AG04450 (cell line): Measurements from ENCODE around the gene NAV3. TPM values are rescaled to one million over a fixed set of nuclear protein-coding genes. Genes with fewer than 3 reads are reported as not detected.

Experiments used
- CTCF ChIA-PET: fragments of 300-600, 350-600 bp; formaldehyde crosslinking; extraction: SDS; loops from one replicate; lab custom pipeline; 2022; ENCODE audit warnings: antibody characterized with exemption, inconsistent platforms; lab: Charles Lee
- POLR2A ChIA-PET: fragments of 350-600 bp; formaldehyde crosslinking; extraction: SDS; loops from one replicate; lab custom pipeline; 2021; ENCODE audit warnings: antibody characterized with exemption, inconsistent platforms; lab: Yijun Ruan, JAX
- DNase-seq: peaks from one replicate; pipeline ENCODE4 v3.0.0-alpha.2; 2011; ENCODE audit warnings: low read depth, low spot score
- H3K27ac ChIP-seq: one replicate; pipeline ENCODE4 v1.5.1; 2012; ENCODE audit warnings: low read depth, low read length, control low read depth
- H3K27me3 ChIP-seq: one replicate; pipeline ENCODE4 v1.6.0; 2012; ENCODE audit warnings: low read length; ENCODE audit not compliant: control insufficient read depth, insufficient read depth
- H3K4me3 ChIP-seq: 2 replicates; pipeline ENCODE4 v1.5.1; 2011; ENCODE audit warnings: mild to moderate bottlenecking, low read depth, low read length, control low read depth
- H3K9me3 ChIP-seq: 2 replicates; pipeline ENCODE4 v1.5.1; 2012; ENCODE audit warnings: low read length; ENCODE audit not compliant: control insufficient read depth, insufficient read depth
- polyA plus RNA-seq: library from polyadenylated mRNA; depleted of rRNA; stranded (reverse); fragments of >200 nt; gene quantifications from 2 replicates; pipeline ENCODE4 v1.2.3, GENCODE V29; 2011
- TF ChIP-seq, protein P1 (sequence below): IDR thresholded peaks from 2 replicates; pipeline ENCODE4 v1.5.1; 2011; ENCODE audit warnings: low read depth, low read length, control low read depth, inconsistent platforms

NAV3 gene
- polyA plus RNA-seq, 1 experiment, result 36.1 TPM

DNA sequence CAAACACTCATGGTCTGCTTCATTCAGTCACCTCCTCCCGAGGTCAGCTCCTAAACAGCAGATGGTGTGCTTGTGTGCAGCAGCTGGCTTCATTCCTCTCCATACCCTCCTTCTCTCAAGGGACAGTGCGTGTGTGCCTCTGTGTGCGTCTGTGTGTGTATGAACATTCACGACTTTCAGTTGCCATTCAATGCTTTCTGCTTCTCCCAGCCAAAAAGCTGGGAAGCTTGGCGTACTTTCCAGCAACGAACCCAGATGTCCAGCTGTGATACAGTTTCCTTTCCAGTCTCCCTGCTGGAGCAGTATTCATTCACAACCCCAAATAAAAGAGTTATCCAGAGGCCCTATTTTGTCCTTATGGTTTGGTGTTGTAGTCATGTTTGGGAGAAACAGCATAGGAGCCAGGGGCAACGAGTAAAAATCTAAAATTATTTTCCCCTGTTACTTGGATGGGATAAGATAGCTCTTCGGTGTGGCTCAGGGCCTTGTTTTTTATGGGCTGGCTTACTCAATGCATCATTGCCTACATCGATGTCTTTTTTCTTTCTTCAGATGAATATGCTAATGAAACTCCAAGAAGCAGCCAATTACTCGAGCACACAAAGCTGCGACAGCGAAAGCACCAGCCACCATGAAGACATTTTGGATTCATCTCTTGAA is 379.3 kb downstream of the NAV3 start:
- ChIA-PET POLR2A (no interaction called here), CTCF (no interaction called here)
- no peak overlapping the region for H3K27ac ChIP-seq
- H3K9me3 ChIP-seq, result no peaks in the 10 kb centered on the region
- no peak overlapping the region for H3K4me3 ChIP-seq
- no peaks in the 10 kb centered on the region for H3K27me3 ChIP-seq
- no peak for DNase-seq
- TF ChIP-seq, protein P1, sequence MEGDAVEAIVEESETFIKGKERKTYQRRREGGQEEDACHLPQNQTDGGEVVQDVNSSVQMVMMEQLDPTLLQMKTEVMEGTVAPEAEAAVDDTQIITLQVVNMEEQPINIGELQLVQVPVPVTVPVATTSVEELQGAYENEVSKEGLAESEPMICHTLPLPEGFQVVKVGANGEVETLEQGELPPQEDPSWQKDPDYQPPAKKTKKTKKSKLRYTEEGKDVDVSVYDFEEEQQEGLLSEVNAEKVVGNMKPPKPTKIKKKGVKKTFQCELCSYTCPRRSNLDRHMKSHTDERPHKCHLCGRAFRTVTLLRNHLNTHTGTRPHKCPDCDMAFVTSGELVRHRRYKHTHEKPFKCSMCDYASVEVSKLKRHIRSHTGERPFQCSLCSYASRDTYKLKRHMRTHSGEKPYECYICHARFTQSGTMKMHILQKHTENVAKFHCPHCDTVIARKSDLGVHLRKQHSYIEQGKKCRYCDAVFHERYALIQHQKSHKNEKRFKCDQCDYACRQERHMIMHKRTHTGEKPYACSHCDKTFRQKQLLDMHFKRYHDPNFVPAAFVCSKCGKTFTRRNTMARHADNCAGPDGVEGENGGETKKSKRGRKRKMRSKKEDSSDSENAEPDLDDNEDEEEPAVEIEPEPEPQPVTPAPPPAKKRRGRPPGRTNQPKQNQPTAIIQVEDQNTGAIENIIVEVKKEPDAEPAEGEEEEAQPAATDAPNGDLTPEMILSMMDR, result no peak

DNA sequence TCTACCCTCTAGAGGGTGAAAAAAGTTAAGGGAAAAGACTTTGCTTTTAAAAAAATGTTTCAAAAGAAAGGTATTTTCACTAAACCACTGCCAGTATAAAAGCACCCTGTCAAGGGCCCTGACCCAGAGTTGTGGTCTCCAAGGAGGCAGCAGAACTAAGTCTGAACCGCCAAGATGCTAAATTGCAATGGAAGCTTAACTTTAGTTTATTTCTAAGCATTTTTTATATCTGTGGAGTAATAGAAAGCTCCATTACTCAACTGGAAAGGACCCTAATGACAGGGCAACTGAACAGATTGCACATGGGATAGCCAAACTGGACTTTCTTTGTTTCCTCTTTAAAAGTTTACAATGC is 379.8 kb downstream of the NAV3 start:
- ChIA-PET POLR2A (no interaction called here), CTCF (no interaction called here)
- no peak for DNase-seq
- Histone ChIP-seq H3K27ac (no peak overlapping the region), H3K9me3 (no peaks in the 10 kb centered on the region), H3K27me3 (no peaks in the 10 kb centered on the region), H3K4me3 (no peak overlapping the region)
- TF ChIP-seq, protein P1, result no peak

DNA sequence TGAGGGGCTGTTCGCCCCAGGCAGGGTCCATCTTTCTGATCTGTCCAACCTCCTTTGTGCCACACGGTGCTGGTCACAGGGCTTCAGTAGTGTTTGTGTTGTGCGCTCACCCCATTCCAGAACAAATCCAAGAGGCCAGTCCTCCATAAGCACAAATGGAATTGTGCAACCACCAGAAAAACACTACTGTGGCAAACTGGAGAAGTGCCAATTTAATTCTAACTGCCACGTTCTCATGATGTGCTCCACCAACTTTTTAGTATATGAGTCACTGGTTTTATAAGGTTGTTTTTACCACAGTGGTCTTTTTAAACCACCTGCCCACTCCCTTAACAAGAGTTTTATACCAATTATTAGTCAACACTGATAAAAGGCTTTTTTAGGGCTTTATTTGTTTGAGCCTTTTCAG is 380.2 kb downstream of the NAV3 start:
- Histone ChIP-seq H3K27ac (no peak overlapping the region), H3K4me3 (no peak overlapping the region), H3K27me3 (no peaks in the 10 kb centered on the region), H3K9me3 (no peaks in the 10 kb centered on the region)
- no peak for DNase-seq
- TF ChIP-seq, protein P1, result no peak
- POLR2A ChIA-PET, result no interaction called here
- CTCF ChIA-PET, result no interaction called here

DNA sequence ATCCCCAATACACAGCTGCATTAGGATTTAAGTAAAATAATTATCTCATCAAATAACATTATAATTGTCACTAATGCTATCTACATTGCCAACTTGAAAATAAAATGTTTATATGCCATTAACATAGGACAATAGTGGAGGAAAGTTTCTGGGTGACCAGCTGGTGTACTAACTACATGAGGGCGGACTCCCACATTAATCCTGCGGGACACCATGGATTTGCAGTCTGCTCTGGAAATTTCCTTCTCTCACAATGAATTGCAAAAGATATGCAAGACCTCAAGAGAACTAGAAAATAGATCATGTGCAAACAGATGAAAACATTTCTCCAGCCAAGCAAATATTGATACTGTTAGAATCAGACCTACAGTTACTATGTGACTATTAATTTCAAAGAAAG is 390.1 kb downstream of the NAV3 start:
- no peaks in the 10 kb centered on the region for H3K27me3 ChIP-seq
- no peak overlapping the region for H3K27ac ChIP-seq
- ChIA-PET CTCF (no interaction called here), POLR2A (no interaction called here)
- TF ChIP-seq, protein P1, result no peak
- no peaks in the 10 kb centered on the region for H3K9me3 ChIP-seq
- H3K4me3 ChIP-seq, result no peak overlapping the region
- no peak for DNase-seq

DNA sequence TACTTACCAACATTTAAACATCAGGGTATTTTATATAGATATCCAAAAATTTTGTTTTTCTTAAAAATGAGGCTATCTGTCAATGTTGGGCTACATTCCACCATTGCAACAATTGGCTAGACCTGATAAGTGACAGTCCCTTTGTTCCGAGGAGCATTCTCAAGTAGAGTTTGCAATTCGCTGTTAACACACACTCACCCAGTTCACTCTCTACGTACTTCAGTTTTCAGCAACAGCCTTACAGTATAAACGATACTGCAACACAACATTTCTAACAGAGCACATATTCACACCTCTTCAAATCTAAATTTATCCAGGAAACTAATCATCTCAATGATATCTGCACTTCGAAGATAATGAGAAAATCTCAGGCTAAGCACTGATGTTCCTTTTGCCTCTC is 393.5 kb downstream of the NAV3 start:
- H3K9me3 ChIP-seq, result peaks cover 3% of the 10 kb centered on the region; the same call in 1 of the 2 replicates
- no peak for DNase-seq
- H3K27me3 ChIP-seq, result no peaks in the 10 kb centered on the region
- POLR2A ChIA-PET, result no interaction called here
- no peak overlapping the region for H3K4me3 ChIP-seq
- no peak overlapping the region for H3K27ac ChIP-seq
- TF ChIP-seq, protein P1, result no peak
- CTCF ChIA-PET, result no interaction called here
